T-helper 22 cell (primary cell): ENCODE data around the gene MOV10L1.
"Not testable (repeated sequence)": the region's sequence is repeated elsewhere in the genome, so short reads cannot be mapped to it uniquely, and the experiment has no call there.

Experiments
- DNase-seq: peaks from one replicate; pipeline ENCODE4 v3.0.0-alpha.2; 2020; ENCODE audit warnings: low read depth

The MOV10L1 gene

GRCh38 chr22:50105208-50106100, 15.6 kb downstream of the MOV10L1 start:
- no peak for DNase-seq

GRCh38 chr22:50107529-50107928, 17.7 kb downstream of the MOV10L1 start:
- DNase-seq = no peak

GRCh38 chr22:50111056-50111455, 21.2 kb downstream of the MOV10L1 start:
- DNase-seq = no peak

- DNase-seq = no peak
These were observed 22.6 kb downstream of the MOV10L1 start for GRCh38 chr22:50112151-50113118.

- no peak for DNase-seq
These were observed 24.6 kb downstream of the MOV10L1 start for GRCh38 chr22:50114221-50115021.

GRCh38 chr22:50115693-50116092, 25.9 kb downstream of the MOV10L1 start:
- DNase-seq = no peak

GRCh38 chr22:50117168-50117762, 27.5 kb downstream of the MOV10L1 start:
- DNase-seq = no peak

- DNase-seq = no peak
These were observed 28.3 kb downstream of the MOV10L1 start for GRCh38 chr22:50118129-50118528.

- no peak for DNase-seq
These were observed 28.9 kb downstream of the MOV10L1 start for GRCh38 chr22:50118557-50119168.

- no peak for DNase-seq
These were observed 29.5 kb downstream of the MOV10L1 start for GRCh38 chr22:50119169-50119767.

- no peak for DNase-seq
These were observed 30.0 kb downstream of the MOV10L1 start for GRCh38 chr22:50119768-50120251.

GRCh38 chr22:50121202-50121740, 31.5 kb downstream of the MOV10L1 start:
- DNase-seq = no peak

- no peak for DNase-seq
These were observed 33.3 kb downstream of the MOV10L1 start for GRCh38 chr22:50123119-50123518.

- DNase-seq = no peak
These were observed 35.2 kb downstream of the MOV10L1 start for GRCh38 chr22:50125029-50125428.

- DNase-seq = no peak
These were observed 39.4 kb downstream of the MOV10L1 start for GRCh38 chr22:50129121-50129736.

GRCh38 chr22:50131894-50132293, 42.1 kb downstream of the MOV10L1 start:
- no peak for DNase-seq

GRCh38 chr22:50134481-50134880, 44.7 kb downstream of the MOV10L1 start:
- DNase-seq = no peak

- DNase-seq = no peak
These were observed 46.8 kb downstream of the MOV10L1 start for GRCh38 chr22:50136581-50137015.

GRCh38 chr22:50137277-50137676, 47.5 kb downstream of the MOV10L1 start:
- DNase-seq = not testable (repeated sequence)

- no peak for DNase-seq
These were observed 48.2 kb downstream of the MOV10L1 start for GRCh38 chr22:50138041-50138440.
